Stimulated activated CD4-positive, alpha-beta T cell treated with anti-CD3 and anti-CD28 coated beads, Interleukin-4, amount 100 ng/mL, for 4 hours (primary cell): ENCODE measurements around the gene KLHL41.
"Not testable (repeated sequence)": the region's sequence is repeated elsewhere in the genome, so short reads cannot be mapped to it uniquely, and the experiment has no call there.

ENCODE experiments used
- DNase-seq, 2 experiments: peaks; one replicate each; pipeline ENCODE4 v3.0.0-alpha.2; 2020

The KLHL41 gene

DNA sequence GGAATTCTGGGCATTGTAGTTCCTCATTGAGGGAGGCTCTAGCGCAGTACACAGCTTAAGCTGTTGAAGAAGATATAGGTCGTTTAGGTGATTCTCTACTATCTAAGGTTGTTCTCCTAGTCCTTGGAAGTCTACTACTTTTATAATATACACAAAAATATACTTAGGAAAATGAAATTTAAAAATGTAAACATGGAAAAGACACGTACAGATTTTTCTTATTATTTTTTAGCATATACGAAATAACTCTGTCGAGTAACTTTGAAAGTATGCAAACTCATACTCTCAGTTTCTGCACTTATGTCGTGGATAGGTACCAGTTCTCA lies 64.4 kb downstream of the KLHL41 start:
- no peak for DNase-seq

- not testable (repeated sequence) for DNase-seq
Measured at GRCh38 chr2:169574539-169574938, 65.0 kb downstream of the KLHL41 start.

GRCh38 chr2:169575264-169575663 lies 65.8 kb downstream of the KLHL41 start:
- DNase-seq: not testable (repeated sequence)
